AML-193 (cell line): ENCODE data around the gene MSI2.

Experiments
- DNase-seq, 2 experiments: peaks; one replicate each; lab custom pipeline; 2025; lab: John Stamatoyannopoulos, UW

Gene MSI2

GRCh38 chr17:57665128-57665527, 408.8 kb downstream of the MSI2 start:
- no peak for DNase-seq

- DNase-seq: no peak
These were observed 409.4 kb downstream of the MSI2 start for GRCh38 chr17:57665696-57666095.

- no peak for DNase-seq
These were observed 410.0 kb downstream of the MSI2 start for GRCh38 chr17:57666201-57666870.

GRCh38 chr17:57666946-57667345, 410.6 kb downstream of the MSI2 start:
- no peak for DNase-seq

- DNase-seq: no peak
These were observed 411.2 kb downstream of the MSI2 start for GRCh38 chr17:57667461-57667923.

- DNase-seq: no peak
These were observed 412.0 kb downstream of the MSI2 start for GRCh38 chr17:57668332-57668731.

GRCh38 chr17:57669671-57670529, 413.6 kb downstream of the MSI2 start:
- no peak for DNase-seq

- DNase-seq: no peak
These were observed 414.6 kb downstream of the MSI2 start for GRCh38 chr17:57670769-57671569.

GRCh38 chr17:57671667-57672632, 415.6 kb downstream of the MSI2 start:
- DNase-seq: peak; percentile 94 to 96

GRCh38 chr17:57672971-57673370, 416.6 kb downstream of the MSI2 start:
- no peak for DNase-seq

GRCh38 chr17:57674894-57675293, 418.6 kb downstream of the MSI2 start:
- no peak for DNase-seq

- DNase-seq: no peak
These were observed 419.4 kb downstream of the MSI2 start for GRCh38 chr17:57675427-57676387.

GRCh38 chr17:57676543-57676942, 420.2 kb downstream of the MSI2 start:
- no peak for DNase-seq

- DNase-seq: no peak
These were observed 421.0 kb downstream of the MSI2 start for GRCh38 chr17:57677301-57677700.

GRCh38 chr17:57677858-57678257, 421.5 kb downstream of the MSI2 start:
- no peak for DNase-seq

- no peak for DNase-seq
These were observed 422.1 kb downstream of the MSI2 start for GRCh38 chr17:57678393-57678792.

- no peak for DNase-seq
These were observed 423.0 kb downstream of the MSI2 start for GRCh38 chr17:57679356-57679755.

GRCh38 chr17:57679906-57680695, 423.8 kb downstream of the MSI2 start:
- DNase-seq: no peak

- DNase-seq: no peak
These were observed 426.4 kb downstream of the MSI2 start for GRCh38 chr17:57682701-57683100.
